K562 (cell line): ENCODE results near the gene HLA-DRB1. TPM values are rescaled to one million over a fixed set of nuclear protein-coding genes. Genes with fewer than 3 reads are reported as not detected.

ENCODE experiments used
- ATAC-seq: fragments of 200-7000 bp; cut with Tn5 transposase; 3 replicates; pipeline ENCODE4 v1.9.1; 2020; ENCODE audit warnings: moderate library complexity
- BruUV-seq: library from RNA; stranded (reverse); fragments of 400-500 nt; replicated peaks from 2 replicates; lab custom pipeline; 2021; lab: Mats Ljungman, UMichigan
- CTCF ChIA-PET: fragments of 300-600 bp; formaldehyde crosslinking; extraction: SDS; loops from one replicate; lab custom pipeline; 2021; ENCODE audit warnings: low intra/inter-chr PET ratio; lab: Yijun Ruan, JAX
- POLR2A ChIA-PET: fragments of 300-600, 350-650 bp; sonication (Branson Sonifier 250); formaldehyde crosslinking; extraction: SDS; loops from one replicate; lab custom pipeline; 2021; ENCODE audit warnings: antibody characterized with exemption, inconsistent platforms; lab: Yijun Ruan, JAX
- DNase-seq, 4 experiments: peaks; one replicate each; pipeline versions ENCODE4 v3.0.0 to v3.0.0-alpha.2; 2011 to 2018; ENCODE audit warnings: low spot score in 3 of 4, mixed read lengths in 3 of 4; ENCODE audit errors: extremely low read depth in 1 of 4
- FAIRE-seq: peaks from 2 replicates; lab custom pipeline; 2011; peaks lifted over from hg19 to GRCh38; lab: Jason Lieb, UNC
- H2AFZ ChIP-seq: 2 replicates; pipeline ENCODE4 v1.6.0; 2011; ENCODE audit warnings: low read depth, low read length, control low read depth, inconsistent platforms
- H3K27ac ChIP-seq: fragments of 200-600 bp; 3 replicates; pipeline ENCODE4 v1.8.0; 2011; ENCODE audit warnings: low read depth, mild to moderate bottlenecking, control low read depth, inconsistent platforms, low read length, moderate library complexity, mixed read lengths; ENCODE audit errors: extremely low read depth
- H3K27me3 ChIP-seq, 2 experiments: fragments of 300-600 bp in 1 of 2; 2 replicates in 1 of 2; 3 replicates in 1 of 2; pipeline versions ENCODE4 v1.6.0 to v1.8.0; 2011; ENCODE audit warnings: inconsistent platforms in 2 of 2, low read length in 2 of 2, mild to moderate bottlenecking in 1 of 2, mixed read lengths in 1 of 2, moderate library complexity in 1 of 2; ENCODE audit not compliant: control insufficient read depth in 2 of 2, insufficient read depth in 2 of 2
- H3K36me3 ChIP-seq: fragments of 300-600 bp; 3 replicates; pipeline ENCODE4 v1.8.0; 2011; ENCODE audit warnings: mild to moderate bottlenecking, low read length, inconsistent platforms; ENCODE audit not compliant: control insufficient read depth, insufficient read depth
- H3K4me1 ChIP-seq, 2 experiments: fragments of 200-600 bp in 1 of 2; replicated peaks in 1 of 2; 2 replicates in 1 of 2; 3 replicates in 1 of 2; pipeline versions ENCODE4 v1.5.1 to v1.8.0; 2011; ENCODE audit warnings: inconsistent platforms in 2 of 2, low read length in 2 of 2, mild to moderate bottlenecking in 1 of 2, mixed read lengths in 1 of 2, moderate library complexity in 1 of 2; ENCODE audit not compliant: control insufficient read depth in 2 of 2, insufficient read depth in 2 of 2
- H3K4me2 ChIP-seq: 2 replicates; pipeline ENCODE4 v1.6.1; 2011; ENCODE audit warnings: low read length, control low read depth, inconsistent platforms, mixed read lengths; ENCODE audit not compliant: insufficient read depth
- H3K4me3 ChIP-seq: fragments of 200-600 bp; sonication (generic), shearing (Covaris generic); 2 replicates; pipeline ENCODE4 v1.5.1; 2016; ENCODE audit warnings: control low read depth, inconsistent platforms
- H3K79me2 ChIP-seq: fragments of 200-600 bp; 3 replicates; pipeline ENCODE4 v1.8.0; 2011; ENCODE audit warnings: low read length, inconsistent platforms; ENCODE audit not compliant: control insufficient read depth, insufficient read depth
- H3K9ac ChIP-seq, 2 experiments: 2 replicates each; pipeline versions ENCODE4 v1.6.0 to v1.6.1; 2011; ENCODE audit warnings: low read depth in 2 of 2, low read length in 2 of 2, control low read depth in 1 of 2, inconsistent platforms in 1 of 2, mild to moderate bottlenecking in 1 of 2, mixed read lengths in 1 of 2; ENCODE audit not compliant: insufficient read depth in 1 of 2
- H3K9me1 ChIP-seq: one replicate; pipeline ENCODE4 v1.6.0; 2011; ENCODE audit warnings: inconsistent platforms, mild to moderate bottlenecking, low read length, moderate library complexity; ENCODE audit not compliant: control insufficient read depth, insufficient read depth
- H3K9me3 ChIP-seq: replicated peaks from 2 replicates; pipeline ENCODE4 v1.5.1; 2011; ENCODE audit warnings: low read depth, low read length, inconsistent platforms; ENCODE audit not compliant: control insufficient read depth, insufficient read depth
- H4K20me1 ChIP-seq: replicated peaks from 2 replicates; pipeline ENCODE4 v1.6.1; 2011; ENCODE audit warnings: low read length, inconsistent platforms, mixed read lengths; ENCODE audit not compliant: control insufficient read depth, insufficient read depth
- BACH1 ChIP-seq: fragments of 200-800 bp; sonication (Bioruptor generic); IDR thresholded peaks from 2 replicates; pipeline ENCODE4 v1.6.1; 2016; ENCODE audit warnings: missing genetic modification characterization, missing compliant biosample characterization
- ETS2 ChIP-seq: IDR thresholded peaks from 2 replicates; pipeline ENCODE4 v1.6.1; 2016; ENCODE audit warnings: borderline replicate concordance, missing genetic modification characterization, mild to moderate bottlenecking, moderate library complexity, missing compliant biosample characterization; ENCODE audit not compliant: poor library complexity, severe bottlenecking
- KDM2B ChIP-seq: fragments of 250-450 bp; sonication (Bioruptor Pico); IDR thresholded peaks from 2 replicates; pipeline ENCODE4 v1.8.0; 2021; ENCODE audit warnings: mild to moderate bottlenecking, moderate library complexity
- MTA3 ChIP-seq: fragments of 450-650 bp; formaldehyde crosslinking; IDR thresholded peaks from 2 replicates; pipeline ENCODE4 v1.6.1; 2017; ENCODE audit warnings: mild to moderate bottlenecking, borderline replicate concordance
- ZBTB9 ChIP-seq: fragments of 450-650 bp; formaldehyde crosslinking; IDR thresholded peaks from 2 replicates; pipeline ENCODE4 v1.4.0; 2020; ENCODE audit warnings: mild to moderate bottlenecking, moderate library complexity
- ZNF318 ChIP-seq, 2 experiments: fragments of 450-650 bp; IDR thresholded peaks; 2 replicates each; pipeline ENCODE4 v1.6.1; 2016; ENCODE audit warnings: mild to moderate bottlenecking in 2 of 2, borderline replicate concordance in 1 of 2, low read depth in 1 of 2, moderate library complexity in 1 of 2
- WGBS: fragments of 100-300 bp; shearing (Covaris generic); methylation state at CpG from one replicate; pipeline ENCODE4 v1.1.6; 2016; ENCODE audit warnings: low coverage, mixed read lengths; ENCODE audit not compliant: insufficient coverage; ENCODE audit errors: missing lambda C conversion rate; 5-methylcytosine and 5-hydroxymethylcytosine counted together
- in situ Hi-C: fragments of 300-500 bp; cut with MboI; formaldehyde crosslinking; loops from 4 replicates; pipeline ENCODE4 v1.15.0; 2018; ENCODE audit warnings: inconsistent platforms, mixed read lengths
- intact Hi-C: fragments of 100-400 bp; cut with micrococcal nuclease; formaldehyde crosslinking; loops from 2 replicates; pipeline ENCODE4 v1.14.2; 2022
- polyA plus RNA-seq, 8 experiments: library from polyadenylated mRNA; depleted of rRNA in 4 of 8; stranded (reverse) in 5 of 8; unstranded in 3 of 8; fragments of >200 nt; fragmentation: Nextera tagmentation in 2 of 8; fragmentation: Illumina TruSeq in 1 of 8; extraction: Ambion mirVana in 2 of 8; extraction: Trizol in 1 of 8; gene quantifications; 2 replicates each; pipeline versions ENCODE4 v1.2.1 to v1.2.3, GENCODE V29; 2011 to 2014; ENCODE audit warnings: inconsistent platforms in 1 of 8, missing spikeins in 1 of 8
- total RNA-seq, 7 experiments: library from RNA; depleted of rRNA in 6 of 7; stranded (reverse); fragments of >200 nt in 6 of 7; fragmentation: Illumina TruSeq in 2 of 7; extraction: Trizol in 2 of 7; gene quantifications; 2 replicates each; pipeline versions ENCODE4 v1.2.1 to v1.2.3, GENCODE V29; 2011 to 2021; ENCODE audit warnings: low replicate concordance in 1 of 7
- TF ChIP-seq, protein P1 (sequence below): fragments of 250-450 bp; sonication (Bioruptor Pico); IDR thresholded peaks from 2 replicates; pipeline ENCODE4 v1.5.0; 2021
- TF ChIP-seq, protein P2 (sequence below): fragments of 250-450 bp; sonication (Bioruptor Pico); IDR thresholded peaks from 2 replicates; pipeline ENCODE4 v1.5.0; 2020; ENCODE audit warnings: mild to moderate bottlenecking

Gene HLA-DRB1
- total and polyA plus RNA-seq, 9 of the 15 experiments (the other 6 are each of a cell fraction or from before 2014, with no cell fraction given) = 0.06 to 0.78 (median 0.06) TPM; not detected in 6

GRCh38 chr6:32553037-32553742, 36.5 kb downstream of the HLA-DRB1 start:
- no TSS peak for BruUV-seq
- H3K9me3 ChIP-seq = no peaks in the 10 kb centered on the region
- H2AFZ ChIP-seq = no peak overlapping the region
- 0% methylated on average over 4 of the region's 5 CpGs for WGBS
- no peak overlapping the region for H3K27ac ChIP-seq
- CTCF ChIA-PET = no interaction called here
- POLR2A ChIA-PET = interaction anchor here (1.2 kb wide), 2 partner anchors 10 to 25 kb away, joined by 3 to 4 read pairs; no protein-coding TSS in a partner anchor
- intact Hi-C loops (no loop called here), in situ Hi-C loops (no loop called here)
- H3K4me1 ChIP-seq = no peaks in the 10 kb centered on the region
- H3K27me3 ChIP-seq = peaks cover 0 to 3% of the 10 kb centered on the region in 2 experiments; a peak in 1 of 5 replicates
- no peak overlapping the region for H3K4me2 ChIP-seq
- no peaks in the 10 kb centered on the region for H3K9me1 ChIP-seq
- no peaks in the 10 kb centered on the region for H3K36me3 ChIP-seq
- no peaks in the 10 kb centered on the region for H3K79me2 ChIP-seq
- DNase-seq (no peak), ATAC-seq (no peak), FAIRE-seq (no peak)
- no peak overlapping the region for H3K9ac ChIP-seq
- H3K4me3 ChIP-seq = no peak overlapping the region
- H4K20me1 ChIP-seq = no peaks in the 10 kb centered on the region
- TF ChIP-seq, protein P1, sequence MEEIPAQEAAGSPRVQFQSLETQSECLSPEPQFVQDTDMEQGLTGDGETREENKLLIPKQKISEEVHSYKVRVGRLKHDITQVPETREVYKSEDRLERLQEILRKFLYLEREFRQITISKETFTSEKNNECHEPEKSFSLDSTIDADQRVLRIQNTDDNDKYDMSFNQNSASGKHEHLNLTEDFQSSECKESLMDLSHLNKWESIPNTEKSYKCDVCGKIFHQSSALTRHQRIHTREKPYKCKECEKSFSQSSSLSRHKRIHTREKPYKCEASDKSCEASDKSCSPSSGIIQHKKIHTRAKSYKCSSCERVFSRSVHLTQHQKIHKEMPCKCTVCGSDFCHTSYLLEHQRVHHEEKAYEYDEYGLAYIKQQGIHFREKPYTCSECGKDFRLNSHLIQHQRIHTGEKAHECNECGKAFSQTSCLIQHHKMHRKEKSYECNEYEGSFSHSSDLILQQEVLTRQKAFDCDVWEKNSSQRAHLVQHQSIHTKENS (CRISPR knock-in tag) = no peak
- no peak for TF ChIP-seq ETS2
- TF ChIP-seq, protein P2, sequence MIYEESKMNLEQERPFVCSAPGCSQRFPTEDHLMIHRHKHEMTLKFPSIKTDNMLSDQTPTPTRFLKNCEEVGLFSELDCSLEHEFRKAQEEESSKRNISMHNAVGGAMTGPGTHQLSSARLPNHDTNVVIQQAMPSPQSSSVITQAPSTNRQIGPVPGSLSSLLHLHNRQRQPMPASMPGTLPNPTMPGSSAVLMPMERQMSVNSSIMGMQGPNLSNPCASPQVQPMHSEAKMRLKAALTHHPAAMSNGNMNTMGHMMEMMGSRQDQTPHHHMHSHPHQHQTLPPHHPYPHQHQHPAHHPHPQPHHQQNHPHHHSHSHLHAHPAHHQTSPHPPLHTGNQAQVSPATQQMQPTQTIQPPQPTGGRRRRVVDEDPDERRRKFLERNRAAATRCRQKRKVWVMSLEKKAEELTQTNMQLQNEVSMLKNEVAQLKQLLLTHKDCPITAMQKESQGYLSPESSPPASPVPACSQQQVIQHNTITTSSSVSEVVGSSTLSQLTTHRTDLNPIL (CRISPR knock-in tag) = no peak
- TF ChIP-seq ZBTB9 = no peak
- no peak for TF ChIP-seq KDM2B (CRISPR knock-in tag)
- TF ChIP-seq MTA3 = no peak
- TF ChIP-seq BACH1 (tag) = no peak
- TF ChIP-seq ZNF318 (IDR thresholded peaks at IDR 0.05; ENCODE audit: borderline replicate concordance in 1 of 2, low read depth in 1 of 2) = no peak
